HCT116 (cell line): Measurements from ENCODE around the gene PSORS1C1. TPM values are rescaled to one million over a fixed set of nuclear protein-coding genes. Genes with fewer than 3 reads are reported as not detected.
A peak's percentile ranks its signal among the peaks of the same experiment; 100 is the strongest.

Experiments
- ATAC-seq: fragments of 200-7000 bp; cut with Tn5 transposase; 2 replicates; pipeline ENCODE4 v1.9.1; 2020; ENCODE audit warnings: mild to moderate bottlenecking, moderate library complexity
- BruUV-seq: library from RNA; stranded (reverse); fragments of 400-500 nt; replicated peaks from 2 replicates; lab custom pipeline; 2021; lab: Mats Ljungman, UMichigan
- CTCF ChIA-PET: fragments of 300-600 bp; sonication (Branson Sonifier 250); formaldehyde crosslinking; loops from one replicate; lab custom pipeline; 2021; ENCODE audit warnings: antibody characterized with exemption; lab: Charles Lee
- POLR2A ChIA-PET: fragments of 300-600, 350-600 bp; sonication (Branson Sonifier 250); formaldehyde crosslinking; loops from one replicate; lab custom pipeline; 2021; ENCODE audit warnings: antibody characterized with exemption; lab: Charles Lee
- RAD21 ChIA-PET, 2 experiments: fragments of 300-600 bp; sonication (Branson Sonifier 250); formaldehyde crosslinking; loops; one replicate each; lab custom pipeline; 2023; ENCODE audit warnings: low total read pairs in 2 of 2; ENCODE audit not compliant: uncharacterized antibody in 2 of 2, unreplicated experiment in 2 of 2, low non-redundant PET in 1 of 2; lab: Charles Lee
- DNase-seq: peaks from one replicate; pipeline ENCODE4 v3.0.0-alpha.2; 2010; ENCODE audit warnings: low read depth, low spot score
- H2AFZ ChIP-seq: fragments of 200-600 bp; shearing (Covaris generic), sonication (generic); 2 replicates; pipeline ENCODE4 v1.6.1; 2017; ENCODE audit warnings: low read depth, mixed run types, mixed read lengths, antibody characterized with exemption, low read length; ENCODE audit not compliant: poor library complexity, severe bottlenecking
- H3K27ac ChIP-seq: 2 replicates; pipeline ENCODE4 v1.5.1; 2012; ENCODE audit warnings: low read depth, low read length
- H3K27me3 ChIP-seq: fragments of 200-600 bp; sonication (generic); 2 replicates; pipeline ENCODE4 v1.6.1; 2016; ENCODE audit warnings: mixed run types, low read length, mixed read lengths; ENCODE audit not compliant: insufficient read depth
- H3K36me3 ChIP-seq, 2 experiments: fragments of 200-500 bp in 1 of 2; fragments of 200-600 bp in 1 of 2; sonication (Bioruptor generic) in 1 of 2; sonication (generic) in 1 of 2; 2 replicates each; pipeline versions ENCODE4 v1.5.1 to v1.6.1; 2014 to 2016; ENCODE audit warnings: low read length in 2 of 2, inconsistent platforms in 1 of 2, mixed read lengths in 1 of 2, mixed run types in 1 of 2; ENCODE audit not compliant: insufficient read depth in 2 of 2, control insufficient read depth in 1 of 2
- H3K4me1 ChIP-seq, 2 experiments: fragments of 200-600 bp in 1 of 2; sonication (generic) in 1 of 2; 2 replicates each; pipeline versions ENCODE4 v1.5.1 to v1.6.1; 2012 to 2017; ENCODE audit warnings: low read length in 2 of 2, inconsistent platforms in 1 of 2, mild to moderate bottlenecking in 1 of 2, mixed read lengths in 1 of 2, mixed run types in 1 of 2, moderate library complexity in 1 of 2; ENCODE audit not compliant: insufficient read depth in 2 of 2, control insufficient read depth in 1 of 2
- H3K4me2 ChIP-seq: fragments of 200-600 bp; sonication (generic); 2 replicates; pipeline ENCODE4 v1.6.1; 2017; ENCODE audit warnings: mixed run types, low read length, mixed read lengths
- H3K4me3 ChIP-seq, 2 experiments: fragments of 200-600 bp in 1 of 2; sonication (generic) in 1 of 2; replicated peaks in 1 of 2; 2 replicates each; pipeline ENCODE4 v1.5.1; 2011 to 2016; ENCODE audit warnings: low read length in 2 of 2, control low read depth in 1 of 2, low read depth in 1 of 2, mild to moderate bottlenecking in 1 of 2, mixed read lengths in 1 of 2, mixed run types in 1 of 2
- H3K79me2 ChIP-seq: fragments of 200-600 bp; sonication (generic); 2 replicates; pipeline ENCODE4 v1.6.1; 2017; ENCODE audit warnings: mild to moderate bottlenecking, mixed run types, low read length, moderate library complexity, mixed read lengths; ENCODE audit not compliant: insufficient read depth
- H3K9ac ChIP-seq: fragments of 200-600 bp; sonication (generic); 2 replicates; pipeline ENCODE4 v1.6.1; 2016; ENCODE audit warnings: low read length, mixed read lengths
- H3K9me2 ChIP-seq: fragments of 200-600 bp; sonication (generic), shearing (Covaris generic); 2 replicates; pipeline ENCODE4 v1.6.1; 2017; ENCODE audit warnings: mixed run types, mild to moderate bottlenecking, moderate library complexity; ENCODE audit not compliant: insufficient read depth
- H3K9me3 ChIP-seq, 2 experiments: fragments of 200-500 bp in 1 of 2; fragments of 200-600 bp in 1 of 2; sonication (Bioruptor generic) in 1 of 2; sonication (generic) in 1 of 2; 2 replicates each; pipeline ENCODE4 v1.6.1; 2014 to 2017; ENCODE audit warnings: low read length in 2 of 2, mixed read lengths in 2 of 2, inconsistent platforms in 1 of 2, low read depth in 1 of 2, mild to moderate bottlenecking in 1 of 2, mixed run types in 1 of 2, moderate library complexity in 1 of 2; ENCODE audit not compliant: control insufficient read depth in 1 of 2, insufficient read depth in 1 of 2
- H4K20me1 ChIP-seq: fragments of 200-600 bp; sonication (generic), shearing (Covaris generic); 2 replicates; pipeline ENCODE4 v1.6.1; 2017; ENCODE audit warnings: mixed run types, mild to moderate bottlenecking, moderate library complexity; ENCODE audit not compliant: insufficient read depth
- CBX3 ChIP-seq: IDR thresholded peaks from 2 replicates; pipeline ENCODE4 v1.6.1; 2012; ENCODE audit warnings: low read depth
- EZH2 ChIP-seq: fragments of 200-600 bp; sonication (generic); IDR thresholded peaks from 2 replicates; pipeline ENCODE4 v1.6.1; 2017; ENCODE audit warnings: antibody characterized with exemption, mixed run types
- JUND ChIP-seq: IDR thresholded peaks from 2 replicates; pipeline ENCODE4 v1.6.1; 2012
- MAX ChIP-seq: IDR thresholded peaks from 2 replicates; pipeline ENCODE4 v1.6.1; 2012
- POLR2A ChIP-seq: IDR thresholded peaks from 2 replicates; pipeline ENCODE4 v1.7.0; 2011; ENCODE audit warnings: borderline replicate concordance; ENCODE audit not compliant: insufficient read depth, insufficient read length; ENCODE audit errors: extremely low read depth
- REST ChIP-seq: IDR thresholded peaks from 2 replicates; pipeline ENCODE4 v1.6.1; 2012; ENCODE audit warnings: low read depth
- SRF ChIP-seq: IDR thresholded peaks from 2 replicates; pipeline ENCODE4 v1.6.1; 2012; ENCODE audit warnings: low read depth
- intact Hi-C: fragments of 100-400 bp; cut with micrococcal nuclease; formaldehyde crosslinking; loops from 2 replicates; pipeline ENCODE4 v1.10.0; 2022
- total RNA-seq: library from RNA; stranded (reverse); gene quantifications from one replicate; pipeline ENCODE4 v1.2.1, GENCODE V29; 2021; ENCODE audit not compliant: unreplicated experiment
- TF ChIP-seq, protein P1 (sequence below): IDR thresholded peaks from 2 replicates; pipeline ENCODE4 v1.6.1; 2012

The PSORS1C1 gene
- total RNA-seq, 1 experiment from 2014 or later = 9.8 TPM

DNA sequence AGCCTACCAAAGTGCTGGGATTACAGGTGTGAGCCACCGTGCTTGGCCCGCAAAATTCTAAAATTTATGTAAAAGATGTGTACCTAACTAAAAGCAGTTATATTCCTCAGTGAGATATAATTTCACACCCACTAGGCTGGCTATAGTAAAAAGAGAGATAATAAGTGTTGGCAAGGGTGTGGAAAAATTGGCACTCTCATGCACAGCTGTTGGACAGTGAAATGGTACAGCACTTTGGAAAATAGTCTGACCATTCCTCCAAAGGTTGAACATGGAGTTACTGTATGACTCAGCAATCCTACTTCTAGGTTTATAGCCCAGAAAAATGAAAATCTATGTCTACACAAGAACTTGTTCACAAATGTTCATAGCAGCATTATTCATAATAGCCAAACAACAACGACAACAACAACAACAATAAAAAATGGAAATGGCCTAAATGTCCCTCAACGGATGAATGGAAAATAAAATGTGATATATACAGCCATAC lies 16.1 kb upstream of the PSORS1C1 start:
- H3K4me2 ChIP-seq = no peak overlapping the region
- RAD21 ChIA-PET = no interaction called here
- H3K36me3 ChIP-seq = no peaks in the 10 kb centered on the region
- DNase-seq (no peak), ATAC-seq (no peak)
- H3K9ac ChIP-seq = no peak overlapping the region
- H3K9me3 ChIP-seq = no peaks in the 10 kb centered on the region
- CTCF ChIA-PET = interaction anchor here (0.8 kb wide), 1 partner anchor 11 kb away, joined by 3 read pairs; no protein-coding TSS in a partner anchor
- BruUV-seq = no TSS peak
- H3K9me2 ChIP-seq = no peaks in the 10 kb centered on the region
- H3K4me1 ChIP-seq = peaks cover 3 to 12% of the 10 kb centered on the region in 2 experiments; a peak in 3 of 4 replicates
- POLR2A ChIA-PET = no interaction called here
- no peaks in the 10 kb centered on the region for H3K79me2 ChIP-seq
- no peaks in the 10 kb centered on the region for H3K27me3 ChIP-seq
- intact Hi-C loops = no loop called here
- peak overlapping the region; percentile 11 for H2AFZ ChIP-seq
- no peaks in the 10 kb centered on the region for H4K20me1 ChIP-seq
- H3K4me3 ChIP-seq = no peak overlapping the region
- TF ChIP-seq, protein P1, sequence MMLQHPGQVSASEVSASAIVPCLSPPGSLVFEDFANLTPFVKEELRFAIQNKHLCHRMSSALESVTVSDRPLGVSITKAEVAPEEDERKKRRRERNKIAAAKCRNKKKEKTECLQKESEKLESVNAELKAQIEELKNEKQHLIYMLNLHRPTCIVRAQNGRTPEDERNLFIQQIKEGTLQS = no peak
- TF ChIP-seq EZH2 = no peak
- no peak for TF ChIP-seq REST
- TF ChIP-seq MAX = no peak
- TF ChIP-seq SRF = no peak
- no peak for TF ChIP-seq JUND
- TF ChIP-seq POLR2A = no peak
- TF ChIP-seq CBX3 = no peak
- H3K27ac ChIP-seq = no peak overlapping the region
